Progenitor cell of endocrine pancreas (in vitro differentiated cells): ENCODE measurements around the gene DLGAP5. TPM values are rescaled to one million over a fixed set of nuclear protein-coding genes. Genes with fewer than 3 reads are reported as not detected.
A peak's percentile ranks its signal among the peaks of the same experiment; 100 is the strongest.

Source experiments
- DNase-seq: peaks from one replicate; pipeline ENCODE4 v3.0.0; 2021; ENCODE audit warnings: low spot score; ENCODE audit not compliant: unreplicated experiment
- H3K27ac Mint-ChIP-seq: 2 replicates; pipeline ENCODE4 v1.8.0; 2021; ENCODE audit warnings: mild to moderate bottlenecking, moderate library complexity, mixed read lengths
- H3K27me3 Mint-ChIP-seq: 2 replicates; pipeline ENCODE4 v1.8.0; 2021; ENCODE audit warnings: mixed read lengths
- H3K36me3 Mint-ChIP-seq: 2 replicates; pipeline ENCODE4 v1.8.0; 2022; ENCODE audit warnings: mixed read lengths; ENCODE audit not compliant: insufficient read depth
- H3K4me1 Mint-ChIP-seq: 2 replicates; pipeline ENCODE4 v1.8.0; 2021; ENCODE audit warnings: low read depth, mixed read lengths
- H3K4me3 Mint-ChIP-seq: 2 replicates; pipeline ENCODE4 v1.8.0; 2021; ENCODE audit warnings: low read depth, mild to moderate bottlenecking, moderate library complexity, mixed read lengths
- H3K9me3 Mint-ChIP-seq: 2 replicates; pipeline ENCODE4 v1.8.0; 2021; ENCODE audit warnings: low read depth, mixed read lengths
- CTCF ChIP-seq: fragments of 200-600 bp; sonication (generic); IDR thresholded peaks from one replicate; pipeline ENCODE4 v1.5.0; 2021; ENCODE audit warnings: antibody characterized with exemption, mild to moderate bottlenecking; ENCODE audit not compliant: unreplicated experiment
- total RNA-seq: library from RNA; stranded (reverse); gene quantifications from 2 replicates; pipeline ENCODE4 v1.2.1, GENCODE V29; 2021

The DLGAP5 gene
- total RNA-seq, 1 donor from 2014 or later, result 31.2 TPM

DNA sequence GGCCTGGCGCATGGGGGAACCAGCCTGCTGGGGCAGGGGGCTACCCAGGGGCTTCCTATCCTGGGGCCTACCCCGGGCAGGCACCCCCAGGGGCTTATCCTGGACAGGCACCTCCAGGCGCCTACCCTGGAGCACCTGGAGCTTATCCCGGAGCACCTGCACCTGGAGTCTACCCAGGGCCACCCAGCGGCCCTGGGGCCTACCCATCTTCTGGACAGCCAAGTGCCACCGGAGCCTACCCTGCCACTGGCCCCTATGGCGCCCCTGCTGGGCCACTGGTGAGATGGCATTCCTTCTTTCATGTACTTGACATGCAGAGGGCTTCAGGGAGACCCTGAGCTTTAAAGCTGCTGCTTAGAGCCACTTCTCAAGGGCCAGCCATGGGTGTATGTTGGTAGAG lies 53.3 kb downstream of the DLGAP5 start:
- no peak overlapping the region for H3K4me3 Mint-ChIP-seq
- H3K4me1 Mint-ChIP-seq, result peaks cover 11% of the 10 kb centered on the region
- H3K27ac Mint-ChIP-seq, result no peak overlapping the region
- TF ChIP-seq CTCF, result peak; percentile 25
- peaks cover 12% of the 10 kb centered on the region for H3K36me3 Mint-ChIP-seq
- no peak for DNase-seq
- H3K27me3 Mint-ChIP-seq, result no peaks in the 10 kb centered on the region
- no peaks in the 10 kb centered on the region for H3K9me3 Mint-ChIP-seq

DNA sequence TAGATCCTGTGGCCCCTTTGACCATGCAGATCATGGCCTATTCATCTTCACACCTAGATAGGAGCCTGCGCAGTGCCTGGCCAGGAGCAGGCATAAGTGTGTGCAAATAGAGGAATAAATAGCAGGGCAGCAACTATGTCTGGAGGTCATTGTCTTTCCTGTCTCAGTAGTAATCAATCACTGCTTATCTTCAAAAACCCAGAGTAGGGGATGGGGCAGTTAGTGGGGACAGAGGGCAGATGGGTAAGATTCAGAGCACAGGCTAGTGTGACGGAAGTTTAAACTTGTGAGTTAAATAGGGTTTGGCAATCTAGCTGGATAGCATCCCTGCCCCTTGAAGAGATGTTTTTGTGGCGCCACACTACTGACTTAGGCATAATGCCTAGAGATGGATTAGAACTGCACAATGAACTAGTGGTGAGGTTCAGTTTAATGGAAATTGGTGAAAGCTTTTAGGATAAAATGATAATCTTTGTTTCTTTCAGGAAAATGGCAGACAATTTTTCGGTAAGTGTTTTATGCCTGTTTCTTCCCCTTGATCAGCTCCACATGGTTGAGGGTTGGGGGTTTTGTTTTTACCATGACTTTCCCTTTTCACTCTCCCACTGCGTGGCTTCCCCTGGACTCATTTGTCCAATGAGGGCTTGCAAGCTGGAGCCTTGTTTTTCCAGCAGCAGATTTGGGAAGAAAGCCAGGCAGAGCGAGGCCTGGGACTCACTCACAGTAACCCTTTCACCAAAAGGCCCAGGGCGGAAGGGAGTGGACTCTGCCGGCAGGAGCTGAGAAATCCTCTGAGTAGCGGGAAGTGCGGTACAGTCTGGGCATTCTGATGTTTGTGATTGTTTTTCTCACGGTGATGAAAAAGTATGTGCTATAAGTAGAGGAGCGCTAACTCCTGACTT lies 54.2 kb downstream of the DLGAP5 start:
- Mint-ChIP-seq H3K9me3 (no peaks in the 10 kb centered on the region), H3K27ac (no peak overlapping the region), H3K4me1 (peaks cover 11% of the 10 kb centered on the region), H3K36me3 (peaks cover 12% of the 10 kb centered on the region), H3K4me3 (no peak overlapping the region), H3K27me3 (no peaks in the 10 kb centered on the region)
- DNase-seq, result no peak
- no peak for TF ChIP-seq CTCF

- no peak for TF ChIP-seq CTCF
- peaks cover 4% of the 10 kb centered on the region for H3K4me1 Mint-ChIP-seq
- no peak overlapping the region for H3K27ac Mint-ChIP-seq
- H3K4me3 Mint-ChIP-seq, result no peak overlapping the region
- peaks cover 5% of the 10 kb centered on the region for H3K27me3 Mint-ChIP-seq
- DNase-seq, result no peak
- H3K9me3 Mint-ChIP-seq, result no peaks in the 10 kb centered on the region
- H3K36me3 Mint-ChIP-seq, result peaks cover 10% of the 10 kb centered on the region
These were observed 55.1 kb downstream of the DLGAP5 start for GRCh38 chr14:55136241-55136640.

DNA sequence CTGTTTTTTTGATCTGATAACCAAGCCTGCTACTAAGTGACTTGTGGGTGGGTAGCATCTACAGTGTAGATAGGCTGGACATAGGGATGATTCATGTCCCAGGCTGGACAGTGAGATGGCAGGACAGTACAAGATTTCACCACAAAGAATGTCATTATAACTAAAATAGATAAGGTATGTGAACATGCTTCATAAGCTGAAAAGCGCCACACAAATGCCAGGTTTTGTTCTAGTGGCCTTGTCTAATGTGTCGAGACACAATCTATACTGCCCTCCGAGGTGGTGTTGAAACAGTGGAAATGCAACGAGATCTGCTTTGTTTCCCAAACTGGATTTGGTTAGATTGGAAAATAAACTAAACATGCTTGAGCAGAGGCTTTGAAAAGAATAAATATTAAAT lies 58.0 kb downstream of the DLGAP5 start:
- Mint-ChIP-seq H3K9me3 (no peaks in the 10 kb centered on the region), H3K36me3 (peaks cover 1% of the 10 kb centered on the region)
- DNase-seq, result no peak

More for the DNA sequence above, 58.0 kb downstream of the DLGAP5 start:
- TF ChIP-seq CTCF, result peak; percentile 36
- H3K4me3 Mint-ChIP-seq, result no peak overlapping the region
- H3K4me1 Mint-ChIP-seq, result peaks cover 8% of the 10 kb centered on the region
- peaks cover 21% of the 10 kb centered on the region for H3K27me3 Mint-ChIP-seq
- no peak overlapping the region for H3K27ac Mint-ChIP-seq
